HepG2 (cell line): ENCODE results near the gene C19orf44.

ENCODE experiments used
- BHLHE40 ChIP-seq: IDR thresholded peaks from 2 replicates; pipeline ENCODE4 v1.6.1; 2011; ENCODE audit warnings: low read length, improper control_type of control experiment
- CEBPB ChIP-seq: IDR thresholded peaks from 2 replicates; pipeline ENCODE4 v1.6.1; 2011; ENCODE audit warnings: low read depth, low read length, improper control_type of control experiment, borderline replicate concordance
- GABPA ChIP-seq, 2 experiments: IDR thresholded peaks; 2 replicates each; pipeline ENCODE4 v1.6.1; 2011 to 2016; ENCODE audit warnings: low read depth in 2 of 2, low read length in 1 of 2, missing biosample characterization in 1 of 2, missing genetic modification characterization in 1 of 2
- MAFF ChIP-seq: IDR thresholded peaks from 2 replicates; pipeline ENCODE4 v1.6.1; 2011; ENCODE audit warnings: low read depth, low read length, improper control_type of control experiment
- MAX ChIP-seq: IDR thresholded peaks from 2 replicates; pipeline ENCODE4 v1.6.1; 2012; ENCODE audit warnings: inconsistent platforms
- POLR2AphosphoS5 ChIP-seq: IDR thresholded peaks from 2 replicates; pipeline ENCODE4 v1.6.1; 2012; ENCODE audit warnings: low read depth, low read length
- TAF1 ChIP-seq: sonication (generic); formaldehyde crosslinking; IDR thresholded peaks from 2 replicates; pipeline ENCODE4 v1.4.0; 2020; ENCODE audit warnings: missing genetic modification reagents
- TCF12 ChIP-seq, 2 experiments: fragments of 450-650 bp in 1 of 2; sonication (generic) in 1 of 2; formaldehyde crosslinking in 1 of 2; IDR thresholded peaks; 2 replicates each; pipeline versions ENCODE4 v1.6.1 to v1.8.0; 2017 to 2022; ENCODE audit warnings: antibody characterized with exemption in 1 of 2, mild to moderate bottlenecking in 1 of 2, missing genetic modification reagents in 1 of 2, moderate library complexity in 1 of 2
- TF ChIP-seq, protein P1 (sequence below): sonication (generic); formaldehyde crosslinking; IDR thresholded peaks from 2 replicates; pipeline ENCODE4 v1.4.0; 2020; ENCODE audit warnings: missing genetic modification reagents

DNA sequence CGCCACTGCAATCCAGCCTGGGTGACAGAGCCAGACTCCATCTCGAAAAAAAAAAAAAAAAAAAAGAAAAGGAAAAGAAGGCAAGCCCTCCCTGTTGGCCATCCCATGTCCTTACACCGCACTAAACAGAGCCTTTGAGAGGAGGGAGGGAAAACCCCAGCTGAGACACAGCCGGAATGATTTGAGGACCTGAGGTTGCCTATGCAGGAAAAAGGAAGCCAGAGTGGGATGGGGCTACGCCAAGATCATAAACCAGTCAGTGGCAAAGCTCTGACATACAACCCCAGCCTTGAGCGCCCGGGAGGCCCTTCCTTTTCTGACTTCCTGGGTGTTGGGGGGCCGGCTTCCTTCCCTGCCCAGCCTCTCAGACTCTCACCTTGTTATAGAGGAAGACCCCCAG, 58.6 kb downstream of the C19orf44 start:
- TF ChIP-seq CEBPB = no peak
- no peak for TF ChIP-seq MAX
- no peak for TF ChIP-seq MAFF
- no peak for TF ChIP-seq TAF1 (CRISPR knock-in tag)
- TF ChIP-seq BHLHE40 = no peak
- TF ChIP-seq GABPA (IDR thresholded peaks at IDR 0.05; ENCODE audit: low read depth, low read length) = no peak
- no peak for TF ChIP-seq GABPA (CRISPR knock-in tag; IDR thresholded peaks at IDR 0.05; ENCODE audit: low read depth)
- TF ChIP-seq TCF12 (IDR thresholded peaks at IDR 0.05) = no peak
- no peak for TF ChIP-seq TCF12 (CRISPR knock-in tag; IDR thresholded peaks at IDR 0.05)
- no peak for TF ChIP-seq POLR2AphosphoS5
- TF ChIP-seq, protein P1, sequence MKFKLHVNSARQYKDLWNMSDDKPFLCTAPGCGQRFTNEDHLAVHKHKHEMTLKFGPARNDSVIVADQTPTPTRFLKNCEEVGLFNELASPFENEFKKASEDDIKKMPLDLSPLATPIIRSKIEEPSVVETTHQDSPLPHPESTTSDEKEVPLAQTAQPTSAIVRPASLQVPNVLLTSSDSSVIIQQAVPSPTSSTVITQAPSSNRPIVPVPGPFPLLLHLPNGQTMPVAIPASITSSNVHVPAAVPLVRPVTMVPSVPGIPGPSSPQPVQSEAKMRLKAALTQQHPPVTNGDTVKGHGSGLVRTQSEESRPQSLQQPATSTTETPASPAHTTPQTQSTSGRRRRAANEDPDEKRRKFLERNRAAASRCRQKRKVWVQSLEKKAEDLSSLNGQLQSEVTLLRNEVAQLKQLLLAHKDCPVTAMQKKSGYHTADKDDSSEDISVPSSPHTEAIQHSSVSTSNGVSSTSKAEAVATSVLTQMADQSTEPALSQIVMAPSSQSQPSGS (CRISPR knock-in tag) = no peak
